WTC11 (cell line): ENCODE measurements around the gene ALG2. TPM values are rescaled to one million over a fixed set of nuclear protein-coding genes. Genes with fewer than 3 reads are reported as not detected.
"Not testable (repeated sequence)": the region's sequence is repeated elsewhere in the genome, so short reads cannot be mapped to it uniquely, and the experiment has no call there.

ENCODE experiments used
- ATAC-seq: fragments of 200-7000 bp; cut with Tn5 transposase; 2 replicates; pipeline ENCODE4 v1.10.0; 2021; ENCODE audit warnings: mild to moderate bottlenecking, moderate library complexity
- CTCF ChIA-PET: fragments of 300-600 bp; sonication (Branson Sonifier 250); formaldehyde crosslinking; loops from one replicate; lab custom pipeline; 2021; ENCODE audit warnings: antibody characterized with exemption; lab: Charles Lee
- POLR2A ChIA-PET: fragments of 350-600 bp; sonication (Branson Sonifier 250); formaldehyde crosslinking; loops from one replicate; lab custom pipeline; 2021; ENCODE audit warnings: antibody characterized with exemption; lab: Charles Lee
- DNase-seq: peaks from one replicate; pipeline ENCODE4 v3.0.0; 2021; ENCODE audit warnings: low spot score
- H3K27ac Mint-ChIP-seq: 2 replicates; pipeline ENCODE4 v1.8.0; 2021; ENCODE audit warnings: mixed read lengths
- H3K27me3 Mint-ChIP-seq: 2 replicates; pipeline ENCODE4 v1.8.0; 2021; ENCODE audit warnings: low read depth, mild to moderate bottlenecking, moderate library complexity, mixed read lengths
- H3K36me3 Mint-ChIP-seq: 2 replicates; pipeline ENCODE4 v1.8.0; 2021; ENCODE audit warnings: mixed read lengths
- H3K4me1 Mint-ChIP-seq: 2 replicates; pipeline ENCODE4 v1.8.0; 2022; ENCODE audit warnings: mixed read lengths
- H3K4me3 Mint-ChIP-seq: 2 replicates; pipeline ENCODE4 v1.8.0; 2021; ENCODE audit warnings: mild to moderate bottlenecking, moderate library complexity, mixed read lengths
- H3K9me3 Mint-ChIP-seq: 2 replicates; pipeline ENCODE4 v1.8.0; 2021; ENCODE audit warnings: mixed read lengths
- AFF4 ChIP-seq: sonication (generic); formaldehyde crosslinking; IDR thresholded peaks from 2 replicates; pipeline ENCODE4 v1.8.1; 2023; ENCODE audit warnings: mild to moderate bottlenecking, missing genetic modification reagents, borderline replicate concordance
- ATF6 ChIP-seq: sonication (generic); formaldehyde crosslinking; IDR thresholded peaks from 2 replicates; pipeline ENCODE4 v1.8.1; 2023; ENCODE audit warnings: mild to moderate bottlenecking, missing genetic modification reagents
- CREB1 ChIP-seq: sonication (generic); formaldehyde crosslinking; IDR thresholded peaks from 2 replicates; pipeline ENCODE4 v1.8.0; 2023; ENCODE audit warnings: mild to moderate bottlenecking, missing genetic modification reagents
- ELF4 ChIP-seq: sonication (generic); formaldehyde crosslinking; IDR thresholded peaks from 2 replicates; pipeline ENCODE4 v1.8.1; 2022; ENCODE audit warnings: low read depth, mild to moderate bottlenecking, moderate library complexity, missing genetic modification reagents
- FOXK1 ChIP-seq: sonication (generic); formaldehyde crosslinking; IDR thresholded peaks from 2 replicates; pipeline ENCODE4 v1.8.0; 2022; ENCODE audit warnings: mild to moderate bottlenecking, moderate library complexity, missing genetic modification reagents
- JUN ChIP-seq: sonication (generic); formaldehyde crosslinking; IDR thresholded peaks from 2 replicates; pipeline ENCODE4 v1.8.0; 2023; ENCODE audit warnings: mild to moderate bottlenecking, missing genetic modification reagents
- MXD4 ChIP-seq: fragments of 250-450 bp; sonication (Bioruptor Pico); IDR thresholded peaks from 2 replicates; pipeline ENCODE4 v1.8.0; 2021; ENCODE audit warnings: mild to moderate bottlenecking, moderate library complexity, borderline replicate concordance
- MYBL2 ChIP-seq: sonication (generic); formaldehyde crosslinking; IDR thresholded peaks from 2 replicates; pipeline ENCODE4 v1.8.1; 2023; ENCODE audit warnings: mild to moderate bottlenecking, moderate library complexity, missing genetic modification reagents
- OVOL2 ChIP-seq: fragments of 250-450 bp; sonication (Bioruptor Pico); IDR thresholded peaks from 2 replicates; pipeline ENCODE4 v1.9.0; 2021; ENCODE audit warnings: mild to moderate bottlenecking, borderline replicate concordance
- PRDM15 ChIP-seq: sonication (generic); formaldehyde crosslinking; IDR thresholded peaks from 2 replicates; pipeline ENCODE4 v1.8.0; 2022; ENCODE audit warnings: missing genetic modification reagents
- PRRX2 ChIP-seq: fragments of 250-450 bp; sonication (Bioruptor Pico); IDR thresholded peaks from 2 replicates; pipeline ENCODE4 v1.8.0; 2021; ENCODE audit warnings: mild to moderate bottlenecking
- RORB ChIP-seq: fragments of 250-450 bp; sonication (Bioruptor Pico); IDR thresholded peaks from 2 replicates; pipeline ENCODE4 v1.9.0; 2021; ENCODE audit warnings: mild to moderate bottlenecking
- SMAD4 ChIP-seq: sonication (generic); formaldehyde crosslinking; IDR thresholded peaks from 2 replicates; pipeline ENCODE4 v1.8.0; 2022; ENCODE audit warnings: mild to moderate bottlenecking, missing genetic modification reagents
- USF2 ChIP-seq: sonication (generic); formaldehyde crosslinking; IDR thresholded peaks from 2 replicates; pipeline ENCODE4 v1.8.1; 2023; ENCODE audit warnings: mild to moderate bottlenecking, missing genetic modification reagents, moderate library complexity
- ZNF138 ChIP-seq: sonication (generic); formaldehyde crosslinking; conservative IDR thresholded peaks from 2 replicates; pipeline ENCODE4 v1.8.1; 2022; ENCODE audit warnings: mild to moderate bottlenecking, moderate library complexity, missing genetic modification reagents
- ZNF317 ChIP-seq: sonication (generic); formaldehyde crosslinking; IDR thresholded peaks from 2 replicates; pipeline ENCODE4 v1.8.1; 2023; ENCODE audit warnings: low read depth, mild to moderate bottlenecking, moderate library complexity, missing genetic modification reagents, borderline replicate concordance
- ZNF396 ChIP-seq: fragments of 250-450 bp; sonication (Bioruptor Pico); IDR thresholded peaks from 2 replicates; pipeline ENCODE4 v1.8.0; 2021; ENCODE audit warnings: mild to moderate bottlenecking, moderate library complexity, borderline replicate concordance
- ZNF425 ChIP-seq: fragments of 250-450 bp; sonication (Bioruptor Pico); conservative IDR thresholded peaks from 2 replicates; pipeline ENCODE4 v1.9.0; 2021; ENCODE audit warnings: mild to moderate bottlenecking
- ZNF512 ChIP-seq: sonication (generic); formaldehyde crosslinking; IDR thresholded peaks from 2 replicates; pipeline ENCODE4 v1.8.1; 2022; ENCODE audit warnings: missing genetic modification reagents, borderline replicate concordance
- total RNA-seq: library from RNA; stranded (reverse); gene quantifications from 3 replicates; pipeline ENCODE4 v1.2.3, GENCODE V29; 2021

ALG2 gene
- total RNA-seq, 1 experiment from 2014 or later: 25.2 TPM

- TF ChIP-seq PRDM15 (no peak), ZNF317 (CRISPR knock-in tag) (no peak), PRRX2 (CRISPR knock-in tag) (no peak), OVOL2 (CRISPR knock-in tag) (no peak), SMAD4 (CRISPR knock-in tag) (no peak), ATF6 (CRISPR knock-in tag) (no peak)
- TF ChIP-seq, all 79 proteins: peak for 0
Measured at GRCh38 chr9:99197124-99197630, 24.6 kb downstream of the ALG2 start (continued).

GRCh38 chr9:99196484-99196883, 25.3 kb downstream of the ALG2 start:
- ChIA-PET CTCF (interaction anchor here (2.6 kb wide), 1 partner anchor 11 kb away, joined by 33 read pairs; no protein-coding TSS in a partner anchor), POLR2A (interaction anchor here (1.1 kb wide), 1 partner anchor 25 kb away, joined by 4 read pairs; the partner anchor contains the start of genes ALG2 and SEC61B)
- not testable (repeated sequence) for H3K36me3 Mint-ChIP-seq, H3K27ac Mint-ChIP-seq, H3K4me3 Mint-ChIP-seq, H3K9me3 Mint-ChIP-seq, H3K27me3 Mint-ChIP-seq, DNase-seq, ATAC-seq, H3K4me1 Mint-ChIP-seq

GRCh38 chr9:99193466-99193821, 28.3 kb downstream of the ALG2 start:
- H3K4me3 Mint-ChIP-seq: no peak overlapping the region
- no peak overlapping the region for H3K27ac Mint-ChIP-seq
- H3K4me1 Mint-ChIP-seq: peaks cover 9% of the 10 kb centered on the region; the same call in 1 of the 2 replicates
- ChIA-PET CTCF (interaction anchor here (2.3 kb wide), 1 partner anchor 9 kb away, joined by 7 read pairs; no protein-coding TSS in a partner anchor), POLR2A (interaction anchor here (0.6 kb wide), 1 partner anchor 138 kb away, joined by 3 read pairs; no protein-coding TSS in a partner anchor)
- ATAC-seq (no peak), DNase-seq (no peak)
- no peaks in the 10 kb centered on the region for H3K9me3 Mint-ChIP-seq
- H3K27me3 Mint-ChIP-seq: peaks cover 2% of the 10 kb centered on the region; the same call in 1 of the 2 replicates
- no peaks in the 10 kb centered on the region for H3K36me3 Mint-ChIP-seq
- TF ChIP-seq ZNF396 (CRISPR knock-in tag): no peak
- TF ChIP-seq ZNF138: no peak
- TF ChIP-seq USF2 (CRISPR knock-in tag): no peak
- no peak for TF ChIP-seq RORB (CRISPR knock-in tag)
- TF ChIP-seq ZNF512 (CRISPR knock-in tag): no peak
- TF ChIP-seq CREB1 (CRISPR knock-in tag): no peak
- TF ChIP-seq ZNF425 (CRISPR knock-in tag): no peak
- no peak for TF ChIP-seq FOXK1
- TF ChIP-seq JUN (CRISPR knock-in tag): no peak
- no peak for TF ChIP-seq AFF4
- TF ChIP-seq MYBL2 (CRISPR knock-in tag): no peak
- no peak for TF ChIP-seq ELF4 (CRISPR knock-in tag)
- no peak for TF ChIP-seq MXD4 (CRISPR knock-in tag)
